Suppressor macrophage (primary cell): Measurements from ENCODE around the gene ZDHHC11B.
"Not testable (repeated sequence)": the region's sequence is repeated elsewhere in the genome, so short reads cannot be mapped to it uniquely, and the experiment has no call there.

ENCODE experiments used
- DNase-seq, 4 experiments: peaks; one replicate each; pipeline ENCODE4 v3.0.0-alpha.2; 2020 to 2022

The ZDHHC11B gene

DNA sequence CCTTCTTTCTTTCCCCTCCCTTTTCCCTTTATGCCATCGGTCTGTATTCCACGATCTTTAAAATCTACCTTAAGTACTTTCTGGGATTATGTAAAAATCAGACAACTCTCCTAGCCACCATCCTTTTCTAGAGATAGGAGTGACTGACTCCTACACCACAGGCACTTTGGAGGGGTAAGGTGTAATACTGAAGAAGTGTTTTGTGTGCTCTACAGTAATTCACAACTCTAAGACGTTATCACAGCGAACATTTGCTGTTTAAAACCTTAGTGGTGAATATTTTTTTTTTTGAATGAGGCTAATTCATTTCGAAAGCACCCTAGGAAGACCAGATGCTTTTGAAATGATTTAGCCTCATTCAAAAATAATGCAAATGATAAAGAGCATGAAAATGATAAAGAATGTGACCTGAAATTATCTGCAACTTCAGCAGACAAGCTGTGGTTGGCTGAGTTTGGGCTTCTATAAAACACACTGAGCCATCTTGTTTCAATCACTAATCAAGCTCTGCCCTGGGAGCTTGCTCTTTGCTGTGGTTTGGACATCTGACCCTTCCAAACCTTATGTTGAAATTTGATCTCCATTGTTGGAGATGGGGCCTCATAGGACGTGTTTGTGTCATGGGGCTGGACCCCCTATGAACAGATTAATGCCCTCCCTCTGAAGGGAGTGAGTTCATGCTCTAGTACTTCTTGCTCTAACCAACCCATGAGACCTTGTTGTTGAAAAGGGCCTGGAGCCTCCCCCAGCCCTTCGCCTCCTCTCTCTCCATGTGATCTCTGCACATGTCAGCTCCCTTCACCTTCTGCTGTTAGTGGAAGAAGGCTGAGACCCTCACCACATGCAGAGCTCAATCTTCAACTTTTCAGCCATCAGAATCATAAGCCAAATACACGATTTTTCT, 70.1 kb downstream of the ZDHHC11B start:
- not testable (repeated sequence) for DNase-seq

GRCh38 chr5:713686-714085, 70.8 kb downstream of the ZDHHC11B start:
- DNase-seq = not testable (repeated sequence)

GRCh38 chr5:708848-709517, 75.5 kb downstream of the ZDHHC11B start:
- not testable (repeated sequence) for DNase-seq

GRCh38 chr5:708374-708773, 76.2 kb downstream of the ZDHHC11B start:
- DNase-seq = not testable (repeated sequence)

DNA sequence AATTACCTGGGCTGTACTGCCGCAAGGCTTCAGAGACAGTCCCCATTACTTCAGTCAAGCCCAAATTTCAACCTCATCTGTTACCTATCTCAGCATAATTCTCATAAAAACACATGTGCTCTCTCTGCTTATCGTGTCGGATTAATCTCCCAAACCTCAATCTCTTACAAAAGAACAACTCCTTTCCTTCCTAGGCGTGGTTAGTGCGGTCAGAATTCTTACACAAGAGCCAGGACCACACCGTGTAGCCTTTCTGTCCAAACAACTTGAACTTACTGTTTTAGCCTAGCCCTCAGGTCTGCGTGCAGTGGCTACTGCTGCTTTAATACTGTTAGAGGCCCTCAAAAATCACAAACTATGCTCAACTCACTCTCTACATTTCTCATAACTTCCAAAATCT, 78.4 kb downstream of the ZDHHC11B start:
- DNase-seq = not testable (repeated sequence)

DNA sequence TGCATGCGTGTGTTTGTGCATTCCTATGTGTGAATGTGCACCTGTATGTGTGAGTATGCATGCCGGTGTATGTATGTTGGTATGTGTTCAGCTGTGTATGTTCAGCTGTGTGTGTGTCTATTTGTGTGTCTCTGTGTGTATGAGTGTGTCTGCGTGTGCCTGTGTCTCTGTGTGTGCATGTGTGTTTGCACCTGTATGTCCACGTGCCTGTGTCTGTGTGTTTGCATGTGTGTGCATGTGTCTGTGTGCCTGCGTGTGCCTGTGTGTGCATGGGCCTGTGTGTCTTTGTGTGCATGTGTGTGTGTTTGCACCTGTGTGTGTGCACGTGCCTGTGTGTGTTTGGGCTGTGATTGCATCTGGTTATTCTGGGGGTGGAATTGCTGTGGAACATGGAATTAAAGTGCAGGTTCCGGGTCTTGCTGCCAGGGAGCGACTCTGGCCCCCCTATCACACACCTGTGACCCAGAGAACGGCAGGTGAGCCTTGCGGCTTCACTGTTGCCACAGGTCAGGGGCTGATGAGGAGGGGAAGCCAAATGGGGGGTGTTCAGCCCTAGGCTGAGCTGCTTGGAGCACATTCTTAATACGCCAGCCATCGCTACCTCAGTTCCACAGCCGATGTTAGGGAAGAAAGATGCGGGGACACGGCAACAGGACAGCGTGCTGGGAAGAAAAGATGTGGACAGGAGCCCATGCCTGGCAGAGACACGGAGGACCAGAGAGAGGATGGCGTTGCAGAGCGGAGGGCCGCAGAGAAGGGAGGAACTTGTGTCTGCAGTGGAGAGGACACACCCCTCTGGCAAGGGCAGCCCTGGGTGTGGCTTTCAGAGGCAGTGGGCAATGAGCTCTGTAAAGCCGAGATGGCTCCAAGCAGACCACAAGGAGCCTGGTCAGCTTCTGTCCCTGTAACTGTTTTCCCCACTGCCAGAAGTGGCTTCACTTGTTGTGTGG, 87.5 kb downstream of the ZDHHC11B start:
- not testable (repeated sequence) for DNase-seq

- DNase-seq = not testable (repeated sequence)
Observed at GRCh38 chr5:696191-696590, 88.3 kb downstream of the ZDHHC11B start.

GRCh38 chr5:695475-695874, 89.1 kb downstream of the ZDHHC11B start:
- DNase-seq = not testable (repeated sequence)

DNA sequence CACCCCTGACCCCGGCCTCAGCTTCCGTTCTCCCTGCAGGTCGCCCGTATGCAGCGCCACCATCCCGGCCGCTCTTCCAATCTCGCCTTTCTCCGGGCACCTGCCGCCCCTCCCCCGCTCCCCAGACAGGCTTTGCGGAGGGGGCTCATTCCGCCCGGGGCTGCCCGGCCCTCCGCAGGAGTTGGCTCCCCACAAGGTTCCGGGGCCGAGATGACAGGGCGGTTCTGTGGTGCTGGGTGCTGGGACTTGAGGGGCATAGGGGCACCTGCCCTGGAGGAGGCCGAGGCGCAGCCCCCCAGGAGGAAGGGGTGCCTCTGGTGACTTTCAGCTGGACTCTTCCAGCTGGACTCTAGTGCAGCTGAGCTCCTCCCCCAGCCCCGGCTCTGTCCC, 90.5 kb downstream of the ZDHHC11B start:
- DNase-seq = not testable (repeated sequence)

DNA sequence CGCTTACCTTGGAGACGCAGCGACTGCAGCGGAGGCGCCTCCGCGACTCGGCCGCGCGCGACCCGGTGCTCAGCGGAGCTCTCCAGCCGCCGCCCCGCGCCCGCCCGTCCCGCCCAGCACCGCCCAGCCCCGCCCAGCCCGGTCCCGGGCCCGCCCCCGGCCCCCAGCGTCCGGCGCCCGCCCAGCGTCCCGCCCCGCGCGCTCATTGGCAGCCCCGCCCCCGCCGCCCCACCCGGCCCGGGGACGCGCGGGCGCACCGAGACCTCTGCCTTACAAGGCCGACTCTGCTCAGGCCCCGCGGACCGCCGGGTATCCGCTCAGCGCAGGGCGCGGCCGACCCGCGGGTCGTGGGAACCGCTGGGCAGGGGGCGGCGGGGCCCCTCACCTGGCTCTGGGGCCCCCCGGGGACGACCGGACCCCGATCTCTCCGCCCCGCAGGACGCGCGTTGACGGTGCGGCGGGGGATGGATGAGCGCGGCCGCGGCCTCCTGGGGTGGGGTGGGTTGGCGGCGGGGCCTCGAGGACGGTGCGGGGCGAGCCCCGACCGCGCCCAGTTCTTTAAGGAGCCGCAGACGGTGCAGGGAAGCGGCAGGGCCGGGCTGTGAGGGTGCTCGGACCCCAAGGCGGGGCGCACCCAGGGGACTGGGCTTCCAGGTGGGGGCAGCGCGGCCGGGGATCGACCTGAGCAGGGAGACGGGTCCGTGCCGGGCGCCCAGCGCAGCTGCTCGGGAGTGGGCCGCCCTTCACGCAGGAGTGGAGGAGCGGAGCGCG, 91.1 kb downstream of the ZDHHC11B start, which contains the start of gene TPPP:
TPPP (minus strand) TSS at position 82 of the 771 bp plus-strand sequence. CDS start 15,292 bp downstream, outside the sequence.
- peak; percentile 66 to 90 (median 81) for DNase-seq

DNA sequence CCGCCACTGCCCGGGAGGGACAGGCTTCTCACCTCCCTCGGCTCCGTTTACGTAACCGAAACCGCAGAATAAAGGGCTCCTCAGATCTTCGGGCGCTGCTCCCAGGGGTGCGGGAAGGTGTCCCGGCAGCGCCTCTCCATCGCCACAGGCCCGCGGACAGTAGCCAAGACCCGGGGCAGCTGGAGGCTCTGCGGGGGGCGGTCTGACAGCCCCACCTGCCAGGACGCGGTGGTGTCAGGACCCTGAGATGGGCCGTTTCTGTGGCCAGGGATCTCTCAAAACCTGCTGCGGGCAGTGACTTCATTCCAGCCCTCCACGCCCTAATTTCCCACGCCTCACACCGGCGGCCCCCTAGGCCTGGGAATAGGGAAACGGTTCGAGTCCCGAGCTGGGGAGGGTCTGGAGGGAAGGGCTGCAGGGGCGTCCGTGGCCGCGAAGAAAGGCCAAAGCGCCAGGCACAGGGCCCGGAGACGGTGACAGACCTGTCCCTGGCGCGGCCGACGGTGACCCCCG, 91.9 kb downstream of the ZDHHC11B start:
- not testable (repeated sequence) for DNase-seq

GRCh38 chr5:691817-692528, 92.6 kb downstream of the ZDHHC11B start:
- DNase-seq = no peak

GRCh38 chr5:691049-691448, 93.5 kb downstream of the ZDHHC11B start:
- DNase-seq = not testable (repeated sequence)

GRCh38 chr5:690293-690692, 94.2 kb downstream of the ZDHHC11B start:
- DNase-seq = not testable (repeated sequence)

DNA sequence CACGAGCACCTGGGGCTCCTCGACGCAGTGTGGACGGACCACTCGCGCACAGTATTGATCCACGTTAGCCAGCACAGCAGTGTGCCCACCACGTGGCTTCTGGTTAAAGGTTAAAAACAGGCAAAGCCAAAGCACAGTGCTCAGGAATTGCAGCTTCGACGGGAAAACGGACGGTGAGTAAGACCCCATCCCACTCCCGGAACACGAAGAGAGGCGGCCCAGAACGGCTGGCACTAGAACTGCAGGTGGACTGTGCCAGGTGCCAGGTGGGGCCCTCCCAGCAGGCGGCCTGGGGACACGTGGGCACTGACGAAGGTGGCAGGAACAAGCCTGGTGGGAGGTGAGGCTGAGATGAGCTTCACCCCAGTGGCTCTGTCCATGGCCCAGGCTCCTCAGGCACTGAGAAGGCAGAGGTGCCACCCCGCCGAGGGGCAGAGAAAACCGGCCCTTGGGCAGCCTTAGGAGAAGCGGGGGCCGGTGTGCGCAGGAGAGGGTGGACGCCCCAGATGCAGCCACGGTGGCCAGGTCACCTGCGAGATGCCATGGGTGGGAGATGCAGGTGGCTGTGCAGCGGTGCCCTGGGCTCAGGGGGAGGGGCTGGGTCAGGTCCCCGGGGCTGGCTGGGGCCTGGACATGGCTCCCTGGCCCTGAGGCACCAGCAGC, 96.0 kb downstream of the ZDHHC11B start:
- not testable (repeated sequence) for DNase-seq

DNA sequence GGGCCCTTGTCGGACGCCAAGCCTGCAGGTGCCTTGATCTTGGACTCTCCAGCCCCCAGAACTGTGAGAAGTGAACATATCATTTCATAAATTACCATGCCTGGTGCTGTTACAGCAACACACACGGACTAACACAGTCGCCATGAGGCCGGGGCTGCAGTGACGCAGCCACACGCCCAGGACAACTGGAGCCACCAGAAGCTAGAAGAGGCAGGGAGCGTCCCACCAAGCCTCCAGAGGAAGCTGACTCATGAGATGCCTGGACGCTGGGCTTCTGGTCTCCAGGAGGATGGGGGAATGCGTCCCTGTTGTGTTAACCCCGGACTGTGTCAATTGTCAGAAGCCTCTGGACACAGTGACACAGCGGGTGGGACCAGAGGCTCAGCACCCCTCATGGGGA, 97.6 kb downstream of the ZDHHC11B start:
- DNase-seq = not testable (repeated sequence)

- not testable (repeated sequence) for DNase-seq
Observed at GRCh38 chr5:686172-686523, 98.4 kb downstream of the ZDHHC11B start.

- no peak for DNase-seq
Observed at GRCh38 chr5:685262-686171, 99.0 kb downstream of the ZDHHC11B start.

GRCh38 chr5:684751-685216, 99.7 kb downstream of the ZDHHC11B start:
- no peak for DNase-seq
